ENCODE data around the gene CCNG2. TPM values are rescaled to one million over a fixed set of nuclear protein-coding genes. Genes with fewer than 3 reads are reported as not detected.

The CCNG2 gene
- total and polyA plus RNA-seq, 4 donors, result 1.2 to 10.8 (median 4.1) TPM

- TF ChIP-seq CTCF (IDR thresholded peaks at IDR 0.05; ENCODE audit: low read depth, low read length, missing input control), result no peak
- TF ChIP-seq HNF4G (IDR thresholded peaks at IDR 0.05), result no peak
- no peak for TF ChIP-seq GABPA (IDR thresholded peaks at IDR 0.05 in 1 of 2, conservative IDR thresholded peaks at IDR 0.05 in 1 of 2)
- TF ChIP-seq NR2F2 (IDR thresholded peaks at IDR 0.05), result no peak
- no peak for TF ChIP-seq SP1 (IDR thresholded peaks at IDR 0.05)
- TF ChIP-seq JUND (IDR thresholded peaks at IDR 0.05), result no peak
- TF ChIP-seq REST (IDR thresholded peaks at IDR 0.05), result no peak
- TF ChIP-seq MAX (IDR thresholded peaks at IDR 0.05), result no peak
- TF ChIP-seq RAD21 (IDR thresholded peaks at IDR 0.05), result no peak
- TF ChIP-seq FOXA1 (IDR thresholded peaks at IDR 0.05), result no peak
- TF ChIP-seq ATF3 (IDR thresholded peaks at IDR 0.05), result no peak
- TF ChIP-seq ZBTB33 (IDR thresholded peaks at IDR 0.05), result no peak
- no peak for TF ChIP-seq EGR1 (IDR thresholded peaks at IDR 0.05; ENCODE audit: low read depth in 2 of 2)
- no peak for TF ChIP-seq TAF1 (conservative IDR thresholded peaks at IDR 0.05)
- no peak for TF ChIP-seq RXRA (IDR thresholded peaks at IDR 0.05)
- TF ChIP-seq HNF4A (conservative IDR thresholded peaks at IDR 0.05), result no peak
- no peak for TF ChIP-seq FOXA2 (IDR thresholded peaks at IDR 0.05)
- no peak for TF ChIP-seq YY1 (IDR thresholded peaks at IDR 0.05)
- Histone ChIP-seq H3K36me3 (ENCODE audit: control insufficient read depth in 4 of 4, insufficient read depth in 3 of 4, low read depth in 1 of 4, low read length in 3 of 4) (no peaks in the 10 kb centered on the region), H3K4me3 (ENCODE audit: low read depth in 1 of 3, low read length in 3 of 3) (no peak overlapping the region), H3K9ac (ENCODE audit: low read depth in 1 of 2, low read length in 2 of 2) (no peak overlapping the region), H3K9me3 (ENCODE audit: control insufficient read depth in 4 of 4, low read length in 3 of 4) (no peaks in the 10 kb centered on the region), H3K27me3 (ENCODE audit: control insufficient read depth in 4 of 4, insufficient read depth in 4 of 4, low read length in 3 of 4) (no peaks in the 10 kb centered on the region), H3K4me1 (ENCODE audit: control insufficient read depth in 4 of 4, insufficient read depth in 4 of 4, low read length in 3 of 4) (no peaks in the 10 kb centered on the region), H3K27ac (ENCODE audit: low read depth in 1 of 2, low read length in 2 of 2) (no peak overlapping the region)
- DNase-seq (ENCODE audit: low spot score), result no peak
- WGBS, result 51% methylated on average over 1 of the region's 1 CpG
These were observed 32.4 kb downstream of the CCNG2 start for GRCh38 chr4:77189412-77189811.
